Loucy (cell line): ENCODE measurements around the gene CLEC16A.

ENCODE experiments used
- H2AFZ ChIP-seq: fragments of 200-600 bp; sonication (generic); 2 replicates; pipeline ENCODE4 v1.6.0; 2016; ENCODE audit warnings: antibody characterized with exemption, mild to moderate bottlenecking, low read length, moderate library complexity
- H3F3A ChIP-seq: fragments of 200-600 bp; 2 replicates; pipeline ENCODE4 v1.6.0; 2016; ENCODE audit warnings: antibody characterized with exemption, low read depth, mild to moderate bottlenecking
- H3K27me3 ChIP-seq: fragments of 200-600 bp; sonication (generic); 2 replicates; pipeline ENCODE4 v1.6.1; 2014; ENCODE audit warnings: low read length, mild to moderate bottlenecking; ENCODE audit not compliant: insufficient read depth, poor library complexity, severe bottlenecking
- H3K36me3 ChIP-seq: fragments of 200-600 bp; sonication (generic); 2 replicates; pipeline ENCODE4 v1.6.1; 2016; ENCODE audit warnings: low read length; ENCODE audit not compliant: insufficient read depth
- H3K4me1 ChIP-seq: fragments of 200-600 bp; sonication (generic); 2 replicates; pipeline ENCODE4 v1.5.1; 2014; ENCODE audit warnings: low read length, mild to moderate bottlenecking; ENCODE audit not compliant: insufficient read depth, poor library complexity, severe bottlenecking
- H3K4me2 ChIP-seq: fragments of 200-600 bp; sonication (generic); 2 replicates; pipeline ENCODE4 v1.6.0; 2014; ENCODE audit warnings: antibody characterized with exemption, low read length, low read depth, mild to moderate bottlenecking; ENCODE audit not compliant: poor library complexity, severe bottlenecking
- H3K4me3 ChIP-seq: fragments of 200-600 bp; sonication (generic); 2 replicates; pipeline ENCODE4 v1.5.1; 2014; ENCODE audit warnings: low read length, mild to moderate bottlenecking, mixed read lengths; ENCODE audit not compliant: poor library complexity, severe bottlenecking
- H3K79me2 ChIP-seq: fragments of 200-600 bp; sonication (generic); 2 replicates; pipeline ENCODE4 v1.6.1; 2014; ENCODE audit warnings: low read length; ENCODE audit not compliant: insufficient read depth
- H3K9ac ChIP-seq: fragments of 200-600 bp; sonication (generic); 2 replicates; pipeline ENCODE4 v1.6.0; 2014; ENCODE audit warnings: mild to moderate bottlenecking, low read depth, low read length, moderate library complexity; ENCODE audit not compliant: poor library complexity, severe bottlenecking
- H3K9me2 ChIP-seq: fragments of 200-600 bp; sonication (generic); replicated peaks from 2 replicates; pipeline ENCODE4 v1.6.1; 2016; ENCODE audit warnings: low read depth, low read length, mixed read lengths
- H3K9me3 ChIP-seq: fragments of 200-600 bp; sonication (generic); 2 replicates; pipeline ENCODE4 v1.6.1; 2014; ENCODE audit warnings: mild to moderate bottlenecking, antibody characterized with exemption, low read length, low read depth; ENCODE audit not compliant: insufficient read depth
- H4K20me1 ChIP-seq: fragments of 200-600 bp; sonication (generic); 2 replicates; pipeline ENCODE4 v1.6.0; 2014; ENCODE audit warnings: antibody characterized with exemption, low read length, mild to moderate bottlenecking; ENCODE audit not compliant: insufficient read depth, poor library complexity, severe bottlenecking
- CTCF ChIP-seq: fragments of 200-600 bp; sonication (generic); conservative IDR thresholded peaks from 2 replicates; pipeline ENCODE4 v1.5.1; 2014; ENCODE audit warnings: mild to moderate bottlenecking, antibody characterized with exemption, low read length
- EZH2phosphoT487 ChIP-seq: fragments of 200-600 bp; IDR thresholded peaks from 2 replicates; pipeline ENCODE4 v1.6.1; 2018; ENCODE audit warnings: antibody characterized with exemption, mild to moderate bottlenecking, moderate library complexity, borderline replicate concordance

The CLEC16A gene

GRCh38 chr16:10937068-10937859, 7.1 kb upstream of the CLEC16A start:
- Histone ChIP-seq H3K4me1 (peaks cover 38% of the 10 kb centered on the region), H4K20me1 (peaks cover 10% of the 10 kb centered on the region), H3K9ac (no peak overlapping the region), H3K4me2 (peak overlapping the region; percentile 87), H3K27me3 (no peaks in the 10 kb centered on the region), H3K79me2 (peaks cover 14% of the 10 kb centered on the region; the same call in 1 of the 2 replicates), H2AFZ (no peak overlapping the region), H3K36me3 (no peaks in the 10 kb centered on the region), H3K9me3 (no peaks in the 10 kb centered on the region), H3K9me2 (no peaks in the 10 kb centered on the region), H3K4me3 (peak overlapping the region; percentile 25), H3F3A (no peaks in the 10 kb centered on the region)
- TF ChIP-seq EZH2phosphoT487: no peak

- peaks cover 14% of the 10 kb centered on the region; the same call in 1 of the 2 replicates for H3K79me2 ChIP-seq
- peak overlapping the region; percentile 6 for H3K4me3 ChIP-seq
- peaks cover 10% of the 10 kb centered on the region for H4K20me1 ChIP-seq
- H3K9ac ChIP-seq: peak overlapping the region; percentile 22
- no peak overlapping the region for H2AFZ ChIP-seq
- H3F3A ChIP-seq: peaks cover 2% of the 10 kb centered on the region; the same call in 1 of the 2 replicates
- H3K36me3 ChIP-seq: no peaks in the 10 kb centered on the region
- no peak for TF ChIP-seq CTCF
- TF ChIP-seq EZH2phosphoT487: no peak
- H3K9me3 ChIP-seq: no peaks in the 10 kb centered on the region
- no peaks in the 10 kb centered on the region for H3K27me3 ChIP-seq
- H3K4me2 ChIP-seq: peak overlapping the region; percentile 87
- H3K9me2 ChIP-seq: no peaks in the 10 kb centered on the region
- H3K4me1 ChIP-seq: peaks cover 43% of the 10 kb centered on the region
Measured at GRCh38 chr16:10938321-10938720, 6.0 kb upstream of the CLEC16A start.

GRCh38 chr16:10938796-10939648, 5.3 kb upstream of the CLEC16A start:
- Histone ChIP-seq H3K79me2 (peaks cover 14% of the 10 kb centered on the region; the same call in 1 of the 2 replicates), H3K4me1 (peaks cover 43% of the 10 kb centered on the region), H3K4me3 (peak overlapping the region; percentile 81)

More at GRCh38 chr16:10938796-10939648, 5.3 kb upstream of the CLEC16A start:
- no peaks in the 10 kb centered on the region for H3K36me3 ChIP-seq
- H3K27me3 ChIP-seq: no peaks in the 10 kb centered on the region
- H3K4me2 ChIP-seq: peak overlapping the region; percentile 87
- H3K9me2 ChIP-seq: no peaks in the 10 kb centered on the region
- peak overlapping the region; percentile 32 for H3K9ac ChIP-seq
- peaks cover 10% of the 10 kb centered on the region for H4K20me1 ChIP-seq
- H2AFZ ChIP-seq: no peak overlapping the region
- no peak for TF ChIP-seq EZH2phosphoT487
- peaks cover 2% of the 10 kb centered on the region; the same call in 1 of the 2 replicates for H3F3A ChIP-seq
- H3K9me3 ChIP-seq: no peaks in the 10 kb centered on the region
